ENCODE results near the gene NAMPT. TPM values are rescaled to one million over a fixed set of nuclear protein-coding genes. Genes with fewer than 3 reads are reported as not detected.

The NAMPT gene
- total and polyA plus RNA-seq, 9 of the 15 experiments (the other 6 are each of a cell fraction or from before 2014, with no cell fraction given): 41.1 to 160 (median 106) TPM

- TF ChIP-seq, protein P1, sequence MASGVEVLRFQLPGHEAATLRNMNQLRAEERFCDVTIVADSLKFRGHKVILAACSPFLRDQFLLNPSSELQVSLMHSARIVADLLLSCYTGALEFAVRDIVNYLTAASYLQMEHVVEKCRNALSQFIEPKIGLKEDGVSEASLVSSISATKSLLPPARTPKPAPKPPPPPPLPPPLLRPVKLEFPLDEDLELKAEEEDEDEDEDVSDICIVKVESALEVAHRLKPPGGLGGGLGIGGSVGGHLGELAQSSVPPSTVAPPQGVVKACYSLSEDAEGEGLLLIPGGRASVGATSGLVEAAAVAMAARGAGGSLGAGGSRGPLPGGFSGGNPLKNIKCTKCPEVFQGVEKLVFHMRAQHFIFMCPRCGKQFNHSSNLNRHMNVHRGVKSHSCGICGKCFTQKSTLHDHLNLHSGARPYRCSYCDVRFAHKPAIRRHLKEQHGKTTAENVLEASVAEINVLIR (CRISPR knock-in tag; IDR thresholded peaks at IDR 0.05): no peak
- TF ChIP-seq CEBPG (CRISPR knock-in tag; IDR thresholded peaks at IDR 0.05) (no peak), CEBPG (tag; conservative IDR thresholded peaks at IDR 0.05 in 1 of 2, IDR thresholded peaks at IDR 0.05 in 1 of 2) (0 out of 4 replicates have a peak, but pooled peaks have one; percentile 6 to 9), CC2D1A (IDR thresholded peaks at IDR 0.05) (peak; percentile 28; the same call in 1 of the 2 replicates), ILF3 (IDR thresholded peaks at IDR 0.05; ENCODE audit: borderline replicate concordance) (no peak), RAD51 (IDR thresholded peaks at IDR 0.05; ENCODE audit: borderline replicate concordance, low read depth) (no peak), DDX20 (tag; IDR thresholded peaks at IDR 0.05; ENCODE audit: low read depth) (peak; percentile 57; the same call in 1 of the 2 replicates), RFX1 (IDR thresholded peaks at IDR 0.05) (no peak), NCOR1 (IDR thresholded peaks at IDR 0.05) (no peak), MAFF (IDR thresholded peaks at IDR 0.05; ENCODE audit: low read length) (no peak), CEBPZ (IDR thresholded peaks at IDR 0.05; ENCODE audit: borderline replicate concordance, low read depth, low read length) (no peak), XRCC4 (IDR thresholded peaks at IDR 0.05; ENCODE audit: extremely low read depth, insufficient read depth, insufficient read length) (no peak), GATA2 (CRISPR knock-in tag; IDR thresholded peaks at IDR 0.05) (peak; percentile 55), ZNF766 (CRISPR knock-in tag; conservative IDR thresholded peaks at IDR 0.05) (no peak), TBL1XR1 (IDR thresholded peaks at IDR 0.05; ENCODE audit: low read length in 2 of 2) (0 out of 4 replicates have a peak, but pooled peaks of 1 of the 2 experiments have one; percentile 40), EP300 (IDR thresholded peaks at IDR 0.05; ENCODE audit: low read length) (peak; percentile 69), ZNF592 (IDR thresholded peaks at IDR 0.05) (no peak)
- TF ChIP-seq, protein P2, sequence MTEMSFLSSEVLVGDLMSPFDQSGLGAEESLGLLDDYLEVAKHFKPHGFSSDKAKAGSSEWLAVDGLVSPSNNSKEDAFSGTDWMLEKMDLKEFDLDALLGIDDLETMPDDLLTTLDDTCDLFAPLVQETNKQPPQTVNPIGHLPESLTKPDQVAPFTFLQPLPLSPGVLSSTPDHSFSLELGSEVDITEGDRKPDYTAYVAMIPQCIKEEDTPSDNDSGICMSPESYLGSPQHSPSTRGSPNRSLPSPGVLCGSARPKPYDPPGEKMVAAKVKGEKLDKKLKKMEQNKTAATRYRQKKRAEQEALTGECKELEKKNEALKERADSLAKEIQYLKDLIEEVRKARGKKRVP (CRISPR knock-in tag; IDR thresholded peaks at IDR 0.05): no peak
- TF ChIP-seq, protein P3, sequence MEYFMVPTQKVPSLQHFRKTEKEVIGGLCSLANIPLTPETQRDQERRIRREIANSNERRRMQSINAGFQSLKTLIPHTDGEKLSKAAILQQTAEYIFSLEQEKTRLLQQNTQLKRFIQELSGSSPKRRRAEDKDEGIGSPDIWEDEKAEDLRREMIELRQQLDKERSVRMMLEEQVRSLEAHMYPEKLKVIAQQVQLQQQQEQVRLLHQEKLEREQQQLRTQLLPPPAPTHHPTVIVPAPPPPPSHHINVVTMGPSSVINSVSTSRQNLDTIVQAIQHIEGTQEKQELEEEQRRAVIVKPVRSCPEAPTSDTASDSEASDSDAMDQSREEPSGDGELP (CRISPR knock-in tag; IDR thresholded peaks at IDR 0.05; ENCODE audit: borderline replicate concordance): no peak
These were observed 40.9 kb downstream of the NAMPT start (continued) for GRCh38 chr7:106243893-106244292.

Data from K562 (cell line).